ENCODE data around the gene NTN5. TPM values are rescaled to one million over a fixed set of nuclear protein-coding genes. Genes with fewer than 3 reads are reported as not detected.
"Not testable (repeated sequence)": the region's sequence is repeated elsewhere in the genome, so short reads cannot be mapped to it uniquely, and the experiment has no call there.

NTN5 gene
- total RNA-seq, 1 donor from 2014 or later, result 0.98 TPM

DNA sequence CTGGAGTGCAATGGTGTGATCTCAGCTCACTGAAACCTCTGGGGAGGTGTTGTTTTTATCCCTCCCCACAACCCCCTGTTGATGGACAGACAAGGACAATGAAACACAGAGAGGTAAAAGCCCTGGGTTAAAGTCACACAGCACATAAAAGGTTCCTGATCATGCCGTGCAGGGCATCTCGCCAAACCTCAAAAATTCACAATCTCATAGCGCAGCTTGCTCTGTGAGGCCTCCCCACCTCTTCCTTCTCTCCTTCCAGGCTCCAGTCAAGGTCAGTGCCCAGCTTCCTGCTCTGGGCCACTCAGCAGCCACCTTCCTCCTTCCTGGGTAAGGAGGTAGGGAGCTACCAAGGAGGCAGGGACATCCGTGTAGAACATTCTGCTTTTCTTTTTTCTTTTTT is 25.2 kb upstream of the NTN5 start:
- H3K27ac ChIP-seq, result peak overlapping the region; percentile 42
- peaks cover 0 to 8% of the 10 kb centered on the region in 2 donors for H3K36me3 ChIP-seq
- DNase-seq (ENCODE audit: extremely low spot score in 2 of 2), result no peak
- H3K27me3 ChIP-seq, result no peaks in the 10 kb centered on the region
- intact Hi-C loops (cut with DNase I), result no loop called here
- peaks cover 13% of the 10 kb centered on the region for H3K4me1 ChIP-seq
- H3K4me3 ChIP-seq, result no peak overlapping the region
- H3K9me3 ChIP-seq, result no peaks in the 10 kb centered on the region
- TF ChIP-seq POLR2A (IDR thresholded peaks at IDR 0.05) (no peak), POLR2AphosphoS5 (IDR thresholded peaks at IDR 0.05; ENCODE audit: insufficient read depth in 1 of 2, low read depth in 1 of 2) (no peak)
- TF ChIP-seq, protein P1, sequence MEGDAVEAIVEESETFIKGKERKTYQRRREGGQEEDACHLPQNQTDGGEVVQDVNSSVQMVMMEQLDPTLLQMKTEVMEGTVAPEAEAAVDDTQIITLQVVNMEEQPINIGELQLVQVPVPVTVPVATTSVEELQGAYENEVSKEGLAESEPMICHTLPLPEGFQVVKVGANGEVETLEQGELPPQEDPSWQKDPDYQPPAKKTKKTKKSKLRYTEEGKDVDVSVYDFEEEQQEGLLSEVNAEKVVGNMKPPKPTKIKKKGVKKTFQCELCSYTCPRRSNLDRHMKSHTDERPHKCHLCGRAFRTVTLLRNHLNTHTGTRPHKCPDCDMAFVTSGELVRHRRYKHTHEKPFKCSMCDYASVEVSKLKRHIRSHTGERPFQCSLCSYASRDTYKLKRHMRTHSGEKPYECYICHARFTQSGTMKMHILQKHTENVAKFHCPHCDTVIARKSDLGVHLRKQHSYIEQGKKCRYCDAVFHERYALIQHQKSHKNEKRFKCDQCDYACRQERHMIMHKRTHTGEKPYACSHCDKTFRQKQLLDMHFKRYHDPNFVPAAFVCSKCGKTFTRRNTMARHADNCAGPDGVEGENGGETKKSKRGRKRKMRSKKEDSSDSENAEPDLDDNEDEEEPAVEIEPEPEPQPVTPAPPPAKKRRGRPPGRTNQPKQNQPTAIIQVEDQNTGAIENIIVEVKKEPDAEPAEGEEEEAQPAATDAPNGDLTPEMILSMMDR (IDR thresholded peaks at IDR 0.05), result no peak

DNA sequence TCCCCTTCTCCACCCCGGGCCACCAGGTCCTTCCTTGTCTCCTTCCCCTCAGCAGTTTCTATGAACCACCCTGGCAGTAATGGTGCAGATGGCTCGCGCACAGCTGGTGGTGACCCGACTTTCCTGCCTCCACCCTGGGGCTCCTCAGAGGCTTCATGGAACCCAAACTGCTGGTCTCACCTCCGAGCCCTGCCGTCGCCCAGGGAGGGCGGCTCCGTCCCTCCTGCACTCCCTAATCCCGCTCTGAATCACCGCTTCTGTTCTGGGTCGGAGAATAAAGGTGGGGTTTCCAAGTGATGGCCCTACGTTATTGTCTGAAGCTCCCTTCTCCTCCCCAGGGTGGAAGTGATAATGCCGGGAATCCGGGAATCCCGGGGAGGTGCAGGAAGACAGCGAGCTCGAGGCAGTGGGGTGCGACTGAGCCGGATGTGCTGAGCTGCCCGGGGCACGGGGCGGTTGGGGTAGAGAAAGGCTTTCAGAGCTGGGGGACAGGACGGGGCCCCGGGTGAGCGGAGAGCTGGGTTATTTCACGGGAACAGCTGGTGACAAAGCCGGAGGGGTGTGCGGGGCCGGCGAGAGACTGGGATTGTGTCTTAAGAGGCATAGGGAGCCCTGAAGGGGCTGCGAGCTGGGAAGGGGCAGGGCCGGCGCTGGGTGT is 23.7 kb upstream of the NTN5 start:
- Histone ChIP-seq H3K4me1 (peaks cover 13% of the 10 kb centered on the region), H3K27ac (peak overlapping the region; percentile 64), H3K36me3 (peaks cover 0 to 7% of the 10 kb centered on the region in 2 donors), H3K9me3 (no peaks in the 10 kb centered on the region), H3K27me3 (no peaks in the 10 kb centered on the region), H3K4me3 (peak overlapping the region in 1 of 2 donors; percentile 37)
- peak in 1 of 2 donors; percentile 20 for TF ChIP-seq POLR2AphosphoS5 (IDR thresholded peaks at IDR 0.05; ENCODE audit: insufficient read depth in 1 of 2, low read depth in 1 of 2)
- TF ChIP-seq, protein P1 (IDR thresholded peaks at IDR 0.05), result no peak
- no peak for TF ChIP-seq POLR2A (IDR thresholded peaks at IDR 0.05)
- intact Hi-C loops (cut with DNase I), result no loop called here
- DNase-seq (ENCODE audit: extremely low spot score in 2 of 2), result no peak

DNA sequence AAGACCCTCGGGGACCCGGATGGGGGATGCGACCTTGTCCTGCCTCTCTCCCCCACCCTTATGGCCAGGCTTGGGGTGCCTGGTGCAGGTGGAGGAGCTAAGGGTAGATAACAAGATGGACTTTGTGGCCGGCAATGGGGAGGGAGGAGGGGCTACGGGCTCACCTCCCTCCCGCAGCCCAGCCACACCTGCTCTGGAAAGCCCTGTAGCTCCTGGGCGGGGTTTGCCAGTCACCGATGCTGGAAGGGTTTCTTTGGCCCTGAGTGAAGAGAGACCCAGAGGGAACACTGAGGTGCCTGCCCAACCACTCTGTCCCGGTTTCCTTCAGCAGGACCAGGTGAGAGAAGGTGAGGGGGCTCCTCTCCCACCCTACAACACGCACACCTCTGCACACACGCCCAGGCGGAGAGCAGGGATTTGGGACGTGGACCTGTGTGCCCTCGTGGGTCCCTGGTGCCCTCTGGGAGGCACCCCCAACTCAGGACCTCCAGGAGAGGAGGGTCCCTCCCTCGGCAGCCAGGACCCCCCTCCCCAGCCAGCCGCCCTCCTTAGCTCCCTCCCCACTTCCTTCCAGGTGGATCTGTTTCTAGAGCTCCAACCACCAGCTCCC is 23.0 kb upstream of the NTN5 start, which contains the start of gene FUT2:
TSS of gene FUT2 (plus strand) at position 229 of the 610 bp plus-strand sequence. CDS start 6,986 bp downstream, outside the sequence.
- Histone ChIP-seq H3K27me3 (no peaks in the 10 kb centered on the region), H3K36me3 (peaks cover 0 to under 1% of the 10 kb centered on the region in 2 donors), H3K4me3 (peak within 1 kb of the TSS in 1 of 2 donors; percentile 37), H3K27ac (peak within 1 kb of the TSS; percentile 64), H3K9me3 (no peaks in the 10 kb centered on the region), H3K4me1 (peaks cover 13% of the 10 kb centered on the region)
- DNase-seq (ENCODE audit: extremely low spot score in 2 of 2), result no peak
- TF ChIP-seq, protein P1 (IDR thresholded peaks at IDR 0.05), result no peak
- TF ChIP-seq POLR2AphosphoS5 (IDR thresholded peaks at IDR 0.05; ENCODE audit: insufficient read depth in 1 of 2, low read depth in 1 of 2) (peak in 1 of 2 donors; percentile 37), POLR2A (IDR thresholded peaks at IDR 0.05) (no peak)
- intact Hi-C loops (cut with DNase I), result no loop called here

DNA sequence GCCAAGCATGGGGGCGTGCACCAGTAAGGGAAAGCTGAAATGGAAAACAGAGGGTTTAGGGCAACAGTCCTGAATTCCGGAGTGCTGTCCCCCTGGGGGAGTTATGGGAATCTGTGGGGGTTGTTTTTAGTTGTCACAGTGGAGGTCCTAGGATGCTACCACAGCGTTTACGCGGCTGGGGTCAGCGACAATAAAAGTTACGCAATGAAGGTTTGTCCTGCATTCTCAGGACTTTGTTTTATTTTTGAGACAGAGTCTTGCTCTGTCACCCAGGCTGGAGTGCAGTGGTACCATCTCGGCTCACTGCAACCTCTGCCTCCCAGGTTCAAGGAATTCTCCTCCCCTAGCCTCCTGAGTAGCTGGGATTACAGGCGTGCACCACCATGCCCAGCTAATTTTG is 20.8 kb upstream of the NTN5 start:
- peaks cover 13% of the 10 kb centered on the region for H3K4me1 ChIP-seq
- H3K36me3 ChIP-seq; DNase-seq (ENCODE audit: extremely low spot score in 2 of 2); H3K9me3 ChIP-seq; H3K27ac ChIP-seq; H3K4me3 ChIP-seq; H3K27me3 ChIP-seq; intact Hi-C loops (cut with DNase I): not testable (repeated sequence)

DNA sequence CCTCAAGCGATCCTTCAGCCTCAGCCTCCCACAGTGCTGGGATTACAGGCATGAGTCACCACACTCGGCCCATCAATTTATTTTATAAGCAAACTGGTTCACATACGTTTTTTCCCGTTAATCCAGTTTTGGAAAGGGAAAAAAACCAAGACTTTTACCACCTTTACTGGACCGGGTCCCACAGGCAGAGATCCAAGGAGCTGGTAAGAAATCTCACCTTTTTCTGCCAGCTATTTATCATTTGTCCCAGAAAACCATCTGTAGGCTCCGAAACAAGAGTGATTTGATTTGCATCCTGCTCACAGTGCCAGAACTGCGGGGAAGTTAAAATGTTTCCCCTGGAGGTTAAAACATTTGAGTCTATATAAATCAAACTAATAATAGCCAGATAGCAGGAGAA is 16.6 kb upstream of the NTN5 start:
- no peaks in the 10 kb centered on the region for H3K4me1 ChIP-seq
- no peak overlapping the region for H3K27ac ChIP-seq
- H3K27me3 ChIP-seq, result no peaks in the 10 kb centered on the region
- DNase-seq (ENCODE audit: extremely low spot score in 2 of 2), result no peak
- intact Hi-C loops (cut with DNase I), result no loop called here
- TF ChIP-seq POLR2A (IDR thresholded peaks at IDR 0.05) (no peak), POLR2AphosphoS5 (IDR thresholded peaks at IDR 0.05; ENCODE audit: insufficient read depth in 1 of 2, low read depth in 1 of 2) (no peak)
- TF ChIP-seq, protein P1 (IDR thresholded peaks at IDR 0.05), result no peak
- no peak overlapping the region for H3K4me3 ChIP-seq
- H3K36me3 ChIP-seq, result no peaks in the 10 kb centered on the region
- H3K9me3 ChIP-seq, result no peaks in the 10 kb centered on the region

Data from vagina (tissue), 2 donors.